WTC11 (cell line): Measurements from ENCODE around the gene PON1. TPM values are rescaled to one million over a fixed set of nuclear protein-coding genes. Genes with fewer than 3 reads are reported as not detected.

Experiments
- ATAC-seq: fragments of 200-7000 bp; cut with Tn5 transposase; 2 replicates; pipeline ENCODE4 v1.10.0; 2021; ENCODE audit warnings: mild to moderate bottlenecking, moderate library complexity
- CTCF ChIA-PET: fragments of 300-600 bp; sonication (Branson Sonifier 250); formaldehyde crosslinking; loops from one replicate; lab custom pipeline; 2021; ENCODE audit warnings: antibody characterized with exemption; lab: Charles Lee
- POLR2A ChIA-PET: fragments of 350-600 bp; sonication (Branson Sonifier 250); formaldehyde crosslinking; loops from one replicate; lab custom pipeline; 2021; ENCODE audit warnings: antibody characterized with exemption; lab: Charles Lee
- DNase-seq: peaks from one replicate; pipeline ENCODE4 v3.0.0; 2021; ENCODE audit warnings: low spot score
- H3K27ac Mint-ChIP-seq: 2 replicates; pipeline ENCODE4 v1.8.0; 2021; ENCODE audit warnings: mixed read lengths
- H3K27me3 Mint-ChIP-seq: 2 replicates; pipeline ENCODE4 v1.8.0; 2021; ENCODE audit warnings: low read depth, mild to moderate bottlenecking, moderate library complexity, mixed read lengths
- H3K36me3 Mint-ChIP-seq: 2 replicates; pipeline ENCODE4 v1.8.0; 2021; ENCODE audit warnings: mixed read lengths
- H3K4me1 Mint-ChIP-seq: 2 replicates; pipeline ENCODE4 v1.8.0; 2022; ENCODE audit warnings: mixed read lengths
- H3K4me3 Mint-ChIP-seq: 2 replicates; pipeline ENCODE4 v1.8.0; 2021; ENCODE audit warnings: mild to moderate bottlenecking, moderate library complexity, mixed read lengths
- H3K9me3 Mint-ChIP-seq: 2 replicates; pipeline ENCODE4 v1.8.0; 2021; ENCODE audit warnings: mixed read lengths
- ETV6 ChIP-seq: sonication (generic); formaldehyde crosslinking; IDR thresholded peaks from 2 replicates; pipeline ENCODE4 v1.8.1; 2022; ENCODE audit warnings: mild to moderate bottlenecking, missing genetic modification reagents
- GRHL2 ChIP-seq: fragments of 250-450 bp; sonication (Bioruptor Pico); IDR thresholded peaks from 2 replicates; pipeline ENCODE4 v1.8.0; 2022; ENCODE audit warnings: mild to moderate bottlenecking, moderate library complexity; ENCODE audit not compliant: insufficient replicate concordance, severe bottlenecking
- IRF1 ChIP-seq: sonication (generic); formaldehyde crosslinking; IDR thresholded peaks from 2 replicates; pipeline ENCODE4 v1.8.0; 2023; ENCODE audit warnings: missing genetic modification reagents
- MAX ChIP-seq: sonication (generic); formaldehyde crosslinking; IDR thresholded peaks from 2 replicates; pipeline ENCODE4 v1.8.0; 2022; ENCODE audit warnings: mild to moderate bottlenecking, missing genetic modification reagents
- NFATC4 ChIP-seq: fragments of 250-450 bp; sonication (Bioruptor Pico); IDR thresholded peaks from 2 replicates; pipeline ENCODE4 v1.9.0; 2021; ENCODE audit warnings: mild to moderate bottlenecking
- NR3C1 ChIP-seq: sonication (generic); formaldehyde crosslinking; conservative IDR thresholded peaks from 2 replicates; pipeline ENCODE4 v1.8.1; 2023; ENCODE audit warnings: low read depth, mild to moderate bottlenecking, missing genetic modification reagents
- OVOL2 ChIP-seq: fragments of 250-450 bp; sonication (Bioruptor Pico); IDR thresholded peaks from 2 replicates; pipeline ENCODE4 v1.9.0; 2021; ENCODE audit warnings: mild to moderate bottlenecking, borderline replicate concordance
- SOX15 ChIP-seq: fragments of 250-450 bp; sonication (Bioruptor Pico); IDR thresholded peaks from 2 replicates; pipeline ENCODE4 v1.9.0; 2021; ENCODE audit warnings: mild to moderate bottlenecking
- ZNF232 ChIP-seq: sonication (generic); formaldehyde crosslinking; IDR thresholded peaks from 2 replicates; pipeline ENCODE4 v1.8.0; 2022; ENCODE audit warnings: mild to moderate bottlenecking, missing genetic modification reagents
- ZNF281 ChIP-seq: sonication (generic); formaldehyde crosslinking; IDR thresholded peaks from 2 replicates; pipeline ENCODE4 v1.8.0; 2023; ENCODE audit warnings: mild to moderate bottlenecking, missing genetic modification reagents
- ZNF396 ChIP-seq: fragments of 250-450 bp; sonication (Bioruptor Pico); IDR thresholded peaks from 2 replicates; pipeline ENCODE4 v1.8.0; 2021; ENCODE audit warnings: mild to moderate bottlenecking, moderate library complexity, borderline replicate concordance
- ZNF423 ChIP-seq: fragments of 250-450 bp; sonication (Bioruptor Pico); IDR thresholded peaks from 2 replicates; pipeline ENCODE4 v2.1.2; 2022; ENCODE audit warnings: mild to moderate bottlenecking, moderate library complexity
- ZNF425 ChIP-seq: fragments of 250-450 bp; sonication (Bioruptor Pico); conservative IDR thresholded peaks from 2 replicates; pipeline ENCODE4 v1.9.0; 2021; ENCODE audit warnings: mild to moderate bottlenecking
- ZNF512 ChIP-seq: sonication (generic); formaldehyde crosslinking; IDR thresholded peaks from 2 replicates; pipeline ENCODE4 v1.8.1; 2022; ENCODE audit warnings: missing genetic modification reagents, borderline replicate concordance
- total RNA-seq: library from RNA; stranded (reverse); gene quantifications from 3 replicates; pipeline ENCODE4 v1.2.3, GENCODE V29; 2021
- TF ChIP-seq, protein P1 (sequence below): fragments of 250-450 bp; sonication (Bioruptor Pico); IDR thresholded peaks from 2 replicates; pipeline ENCODE4 v1.8.0; 2021; ENCODE audit warnings: mild to moderate bottlenecking
- TF ChIP-seq, protein P2 (sequence below): sonication (generic); formaldehyde crosslinking; IDR thresholded peaks from 2 replicates; pipeline ENCODE4 v1.8.1; 2022; ENCODE audit warnings: low read depth, missing genetic modification reagents, borderline replicate concordance
- TF ChIP-seq, protein P3 (sequence below): sonication (generic); formaldehyde crosslinking; IDR thresholded peaks from 2 replicates; pipeline ENCODE4 v1.8.0; 2022; ENCODE audit warnings: mild to moderate bottlenecking, missing genetic modification reagents
- TF ChIP-seq, protein P4 (sequence below): sonication (generic); formaldehyde crosslinking; IDR thresholded peaks from 2 replicates; pipeline ENCODE4 v1.8.0; 2022; ENCODE audit warnings: mild to moderate bottlenecking, missing genetic modification reagents
- TF ChIP-seq, protein P5 (sequence below): sonication (generic); formaldehyde crosslinking; IDR thresholded peaks from 2 replicates; pipeline ENCODE4 v1.8.1; 2023; ENCODE audit warnings: mild to moderate bottlenecking, missing genetic modification reagents, moderate library complexity

The PON1 gene
- total RNA-seq, 1 experiment from 2014 or later = 0.26 TPM

- TF ChIP-seq, protein P1, sequence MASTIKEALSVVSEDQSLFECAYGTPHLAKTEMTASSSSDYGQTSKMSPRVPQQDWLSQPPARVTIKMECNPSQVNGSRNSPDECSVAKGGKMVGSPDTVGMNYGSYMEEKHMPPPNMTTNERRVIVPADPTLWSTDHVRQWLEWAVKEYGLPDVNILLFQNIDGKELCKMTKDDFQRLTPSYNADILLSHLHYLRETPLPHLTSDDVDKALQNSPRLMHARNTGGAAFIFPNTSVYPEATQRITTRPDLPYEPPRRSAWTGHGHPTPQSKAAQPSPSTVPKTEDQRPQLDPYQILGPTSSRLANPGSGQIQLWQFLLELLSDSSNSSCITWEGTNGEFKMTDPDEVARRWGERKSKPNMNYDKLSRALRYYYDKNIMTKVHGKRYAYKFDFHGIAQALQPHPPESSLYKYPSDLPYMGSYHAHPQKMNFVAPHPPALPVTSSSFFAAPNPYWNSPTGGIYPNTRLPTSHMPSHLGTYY (CRISPR knock-in tag) = no peak
- TF ChIP-seq IRF1 = no peak
Measured at GRCh38 chr7:95263785-95264362, 60.5 kb downstream of the PON1 start (continued).

DNA sequence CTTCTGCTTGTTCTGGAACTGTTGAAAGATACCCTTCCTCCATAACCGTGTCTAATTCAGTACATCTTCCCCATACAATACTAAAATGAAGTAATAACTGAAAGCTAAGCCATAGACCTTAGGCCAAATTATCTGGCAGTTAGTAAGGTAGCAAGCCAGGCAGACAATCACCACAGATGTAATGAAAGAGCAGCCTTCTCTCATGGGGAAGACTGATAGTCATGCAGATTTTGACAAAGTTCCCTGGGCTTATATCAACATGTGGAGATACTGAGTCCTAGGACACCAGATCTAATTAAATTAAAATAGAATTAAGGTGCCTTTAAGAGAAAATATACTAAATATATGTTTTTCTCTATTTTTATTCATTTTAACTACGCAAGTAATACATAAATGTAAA is 61.5 kb downstream of the PON1 start:
- CTCF ChIA-PET = interaction anchor here (0.6 to 1.0 kb wide), 2 partner anchors 16 to 814 kb away, joined by 3 read pairs; no protein-coding TSS in a partner anchor
- Mint-ChIP-seq H3K4me1 (peaks cover 28% of the 10 kb centered on the region), H3K9me3 (no peaks in the 10 kb centered on the region), H3K27me3 (no peaks in the 10 kb centered on the region), H3K27ac (peak overlapping the region; percentile 77; the same call in 1 of the 2 replicates), H3K36me3 (no peaks in the 10 kb centered on the region), H3K4me3 (no peak overlapping the region)
- ATAC-seq (peak; percentile 76), DNase-seq (no peak)
- TF ChIP-seq ZNF423 (CRISPR knock-in tag) = no peak
- no peak for TF ChIP-seq NR3C1 (CRISPR knock-in tag)
- no peak for TF ChIP-seq ZNF396
- TF ChIP-seq, protein P2, sequence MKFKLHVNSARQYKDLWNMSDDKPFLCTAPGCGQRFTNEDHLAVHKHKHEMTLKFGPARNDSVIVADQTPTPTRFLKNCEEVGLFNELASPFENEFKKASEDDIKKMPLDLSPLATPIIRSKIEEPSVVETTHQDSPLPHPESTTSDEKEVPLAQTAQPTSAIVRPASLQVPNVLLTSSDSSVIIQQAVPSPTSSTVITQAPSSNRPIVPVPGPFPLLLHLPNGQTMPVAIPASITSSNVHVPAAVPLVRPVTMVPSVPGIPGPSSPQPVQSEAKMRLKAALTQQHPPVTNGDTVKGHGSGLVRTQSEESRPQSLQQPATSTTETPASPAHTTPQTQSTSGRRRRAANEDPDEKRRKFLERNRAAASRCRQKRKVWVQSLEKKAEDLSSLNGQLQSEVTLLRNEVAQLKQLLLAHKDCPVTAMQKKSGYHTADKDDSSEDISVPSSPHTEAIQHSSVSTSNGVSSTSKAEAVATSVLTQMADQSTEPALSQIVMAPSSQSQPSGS (CRISPR knock-in tag) = no peak
- TF ChIP-seq ZNF232 (CRISPR knock-in tag) = no peak
- TF ChIP-seq ETV6 (CRISPR knock-in tag) = no peak
- TF ChIP-seq, protein P3, sequence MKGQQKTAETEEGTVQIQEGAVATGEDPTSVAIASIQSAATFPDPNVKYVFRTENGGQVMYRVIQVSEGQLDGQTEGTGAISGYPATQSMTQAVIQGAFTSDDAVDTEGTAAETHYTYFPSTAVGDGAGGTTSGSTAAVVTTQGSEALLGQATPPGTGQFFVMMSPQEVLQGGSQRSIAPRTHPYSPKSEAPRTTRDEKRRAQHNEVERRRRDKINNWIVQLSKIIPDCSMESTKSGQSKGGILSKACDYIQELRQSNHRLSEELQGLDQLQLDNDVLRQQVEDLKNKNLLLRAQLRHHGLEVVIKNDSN (CRISPR knock-in tag) = no peak
- TF ChIP-seq ZNF425 = no peak
- POLR2A ChIA-PET = no interaction called here

DNA sequence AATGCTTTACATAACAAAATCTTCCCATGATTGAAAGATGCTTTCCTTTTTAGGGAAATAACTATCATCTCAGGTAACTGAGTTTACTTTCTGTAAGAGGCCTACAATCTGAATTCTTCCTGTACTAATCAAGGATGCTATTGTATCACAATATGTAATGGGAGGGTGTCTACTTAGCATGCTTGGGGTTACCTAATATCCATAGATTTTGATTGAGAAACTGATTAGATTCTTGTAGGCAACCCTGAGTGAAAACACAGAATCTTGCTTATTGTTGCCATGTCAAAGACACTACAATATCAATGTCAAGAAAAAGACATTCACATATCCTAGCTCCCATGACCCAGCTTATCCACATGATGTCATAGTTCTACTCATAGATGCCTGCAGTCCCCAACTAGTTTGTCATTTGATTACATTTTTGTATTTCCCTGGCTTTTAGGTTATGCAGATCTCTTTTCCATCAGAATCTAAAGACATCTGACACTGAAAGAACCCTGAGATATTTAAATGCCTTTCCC is 62.4 kb downstream of the PON1 start:
- H3K9me3 Mint-ChIP-seq = no peaks in the 10 kb centered on the region
- ATAC-seq = no peak
- CTCF ChIA-PET = interaction anchor here (0.6 to 1.0 kb wide), 2 partner anchors 15 to 814 kb away, joined by 3 read pairs; no protein-coding TSS in a partner anchor
- TF ChIP-seq MAX (no peak), ZNF281 (CRISPR knock-in tag) (no peak), OVOL2 (no peak), NFATC4 (CRISPR knock-in tag) (no peak), ZNF512 (CRISPR knock-in tag) (no peak), SOX15 (no peak), GRHL2 (no peak)
- TF ChIP-seq, protein P4, sequence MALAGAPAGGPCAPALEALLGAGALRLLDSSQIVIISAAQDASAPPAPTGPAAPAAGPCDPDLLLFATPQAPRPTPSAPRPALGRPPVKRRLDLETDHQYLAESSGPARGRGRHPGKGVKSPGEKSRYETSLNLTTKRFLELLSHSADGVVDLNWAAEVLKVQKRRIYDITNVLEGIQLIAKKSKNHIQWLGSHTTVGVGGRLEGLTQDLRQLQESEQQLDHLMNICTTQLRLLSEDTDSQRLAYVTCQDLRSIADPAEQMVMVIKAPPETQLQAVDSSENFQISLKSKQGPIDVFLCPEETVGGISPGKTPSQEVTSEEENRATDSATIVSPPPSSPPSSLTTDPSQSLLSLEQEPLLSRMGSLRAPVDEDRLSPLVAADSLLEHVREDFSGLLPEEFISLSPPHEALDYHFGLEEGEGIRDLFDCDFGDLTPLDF = no peak
- TF ChIP-seq, protein P5, sequence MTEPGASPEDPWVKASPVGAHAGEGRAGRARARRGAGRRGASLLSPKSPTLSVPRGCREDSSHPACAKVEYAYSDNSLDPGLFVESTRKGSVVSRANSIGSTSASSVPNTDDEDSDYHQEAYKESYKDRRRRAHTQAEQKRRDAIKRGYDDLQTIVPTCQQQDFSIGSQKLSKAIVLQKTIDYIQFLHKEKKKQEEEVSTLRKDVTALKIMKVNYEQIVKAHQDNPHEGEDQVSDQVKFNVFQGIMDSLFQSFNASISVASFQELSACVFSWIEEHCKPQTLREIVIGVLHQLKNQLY (CRISPR knock-in tag) = no peak

More for the DNA sequence above, 62.4 kb downstream of the PON1 start:
- Mint-ChIP-seq H3K36me3 (no peaks in the 10 kb centered on the region), H3K4me3 (no peak overlapping the region), H3K27me3 (no peaks in the 10 kb centered on the region), H3K4me1 (peaks cover 21% of the 10 kb centered on the region), H3K27ac (no peak overlapping the region; the same call in 1 of the 2 replicates)
- POLR2A ChIA-PET = no interaction called here
- no peak for DNase-seq
